Endothelial cell of umbilical vein (primary cell): ENCODE results near the gene OR5L2.

Experiments
- EZH2 ChIP-seq: IDR thresholded peaks from 2 replicates; pipeline ENCODE4 v1.6.1; 2012; ENCODE audit warnings: borderline replicate concordance, low read depth, mild to moderate bottlenecking, moderate library complexity, low read length, inconsistent platforms; ENCODE audit not compliant: severe bottlenecking
- GATA2 ChIP-seq: IDR thresholded peaks from 2 replicates; pipeline ENCODE4 v1.7.0; 2011; ENCODE audit warnings: low read depth, mild to moderate bottlenecking, moderate library complexity, mixed read lengths, low read length; ENCODE audit not compliant: insufficient read length, insufficient read depth
- MYC ChIP-seq: IDR thresholded peaks from one replicate; pipeline ENCODE4 v1.6.1; 2011; ENCODE audit warnings: mild to moderate bottlenecking, low read depth, low read length
- POLR2A ChIP-seq: IDR thresholded peaks from 2 replicates; pipeline ENCODE4 v1.6.1; 2012; ENCODE audit warnings: low read depth, mild to moderate bottlenecking, control low read depth, low read length
- POLR2AphosphoS5 ChIP-seq: IDR thresholded peaks from 2 replicates; pipeline ENCODE4 v1.6.1; 2012; ENCODE audit warnings: low read depth, mild to moderate bottlenecking, control low read depth, low read length, moderate library complexity; ENCODE audit not compliant: insufficient read depth
- TF ChIP-seq, protein P1 (sequence below), 2 donors: IDR thresholded peaks; 1 replicate in 1 of 2; 2 replicates in 1 of 2; pipeline ENCODE4 v1.5.1; 2011; ENCODE audit warnings: low read length in 2 of 2, mild to moderate bottlenecking in 2 of 2, moderate library complexity in 2 of 2, control low read depth in 1 of 2, inconsistent platforms in 1 of 2, low read depth in 1 of 2; ENCODE audit not compliant: insufficient read depth in 1 of 2; ENCODE audit errors: extremely low read depth in 1 of 2
- TF ChIP-seq, protein P2 (sequence below): IDR thresholded peaks from 2 replicates; pipeline ENCODE4 v1.6.1; 2011; ENCODE audit not compliant: insufficient read depth, insufficient read length

DNA sequence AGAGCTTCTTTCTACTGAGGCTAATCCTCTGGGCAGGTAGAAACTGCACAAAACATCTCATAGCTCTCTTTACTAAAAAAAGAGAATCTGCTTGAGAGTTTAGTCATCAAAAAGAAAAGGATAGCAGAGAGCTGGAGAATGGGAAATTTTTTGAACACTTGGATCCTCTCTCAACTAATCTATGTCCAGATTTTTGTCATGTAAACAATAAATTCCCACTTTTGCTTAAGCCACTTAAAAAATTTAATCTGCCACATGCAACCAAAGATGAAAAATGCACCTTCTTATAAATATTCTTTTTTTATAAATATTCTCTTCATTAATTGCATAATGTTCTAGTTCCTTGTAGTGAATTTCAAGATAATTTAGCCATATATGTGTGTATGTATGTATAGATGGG lies 22.0 kb downstream of the OR5L2 start:
- TF ChIP-seq, protein P1, sequence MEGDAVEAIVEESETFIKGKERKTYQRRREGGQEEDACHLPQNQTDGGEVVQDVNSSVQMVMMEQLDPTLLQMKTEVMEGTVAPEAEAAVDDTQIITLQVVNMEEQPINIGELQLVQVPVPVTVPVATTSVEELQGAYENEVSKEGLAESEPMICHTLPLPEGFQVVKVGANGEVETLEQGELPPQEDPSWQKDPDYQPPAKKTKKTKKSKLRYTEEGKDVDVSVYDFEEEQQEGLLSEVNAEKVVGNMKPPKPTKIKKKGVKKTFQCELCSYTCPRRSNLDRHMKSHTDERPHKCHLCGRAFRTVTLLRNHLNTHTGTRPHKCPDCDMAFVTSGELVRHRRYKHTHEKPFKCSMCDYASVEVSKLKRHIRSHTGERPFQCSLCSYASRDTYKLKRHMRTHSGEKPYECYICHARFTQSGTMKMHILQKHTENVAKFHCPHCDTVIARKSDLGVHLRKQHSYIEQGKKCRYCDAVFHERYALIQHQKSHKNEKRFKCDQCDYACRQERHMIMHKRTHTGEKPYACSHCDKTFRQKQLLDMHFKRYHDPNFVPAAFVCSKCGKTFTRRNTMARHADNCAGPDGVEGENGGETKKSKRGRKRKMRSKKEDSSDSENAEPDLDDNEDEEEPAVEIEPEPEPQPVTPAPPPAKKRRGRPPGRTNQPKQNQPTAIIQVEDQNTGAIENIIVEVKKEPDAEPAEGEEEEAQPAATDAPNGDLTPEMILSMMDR (IDR thresholded peaks at IDR 0.05; ENCODE audit: extremely low read depth in 1 of 2, insufficient read depth in 1 of 2, low read depth in 1 of 2, low read length in 2 of 2) = no peak
- TF ChIP-seq POLR2A = no peak
- TF ChIP-seq, protein P2, sequence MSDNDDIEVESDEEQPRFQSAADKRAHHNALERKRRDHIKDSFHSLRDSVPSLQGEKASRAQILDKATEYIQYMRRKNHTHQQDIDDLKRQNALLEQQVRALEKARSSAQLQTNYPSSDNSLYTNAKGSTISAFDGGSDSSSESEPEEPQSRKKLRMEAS = no peak
- no peak for TF ChIP-seq GATA2
- no peak for TF ChIP-seq MYC
- TF ChIP-seq POLR2AphosphoS5 = no peak
- TF ChIP-seq EZH2 = no peak
